Measurements from ENCODE around the gene MPEG1. TPM values are rescaled to one million over a fixed set of nuclear protein-coding genes. Genes with fewer than 3 reads are reported as not detected.

Gene MPEG1
- total RNA-seq, 1 experiment from 2014 or later, result not detected

- no peaks in the 10 kb centered on the region for H3K9me3 ChIP-seq (ENCODE audit: control insufficient read depth, low read depth, low read length)
- no CpG with 5 or more reads among the region's 3 CpGs for WGBS (ENCODE audit: extremely low coverage, insufficient read length, low lambda C conversion rate)
- H4K20me1 ChIP-seq (ENCODE audit: control insufficient read depth, insufficient read depth, insufficient read length), result no peaks in the 10 kb centered on the region
- no peak for TF ChIP-seq CTCF (conservative IDR thresholded peaks at IDR 0.05)
- H3T11ph ChIP-seq (ENCODE audit: low read length), result no peak overlapping the region
- no peak overlapping the region for H3K18ac ChIP-seq (ENCODE audit: insufficient read length, low read depth, low read length)
- no peak overlapping the region for H2BK5ac ChIP-seq (ENCODE audit: insufficient read length, low read length)
- no peaks in the 10 kb centered on the region for H3K23me2 ChIP-seq (ENCODE audit: insufficient read length, low read depth, low read length, poor library complexity, severe bottlenecking)
- H3K79me2 ChIP-seq (ENCODE audit: insufficient read depth, low read length), result no peaks in the 10 kb centered on the region
- H3K4me1 ChIP-seq (ENCODE audit: insufficient read depth, low read length), result no peaks in the 10 kb centered on the region
- no peak overlapping the region for H3K23ac ChIP-seq (ENCODE audit: insufficient read length, low read depth, low read length)
- H3K79me1 ChIP-seq (ENCODE audit: insufficient read depth, low read depth, low read length, poor library complexity, severe bottlenecking), result no peaks in the 10 kb centered on the region
- no peak overlapping the region for H3K14ac ChIP-seq (ENCODE audit: insufficient read depth, low read length)
- no peak overlapping the region for H2BK20ac ChIP-seq (ENCODE audit: low read depth, low read length, poor library complexity, severe bottlenecking)
- no peak overlapping the region for H2AK5ac ChIP-seq (ENCODE audit: insufficient read length, low read length)
- peaks cover 6 to 14% of the 10 kb centered on the region in 2 experiments for H3K4me1 Mint-ChIP-seq
- no peaks in the 10 kb centered on the region for H3K27me3 Mint-ChIP-seq (ENCODE audit: low read depth)
- DNase-seq, result no peak
- H4K91ac ChIP-seq (ENCODE audit: insufficient read length, low read depth, low read length), result no peak overlapping the region
- H3K9ac ChIP-seq (ENCODE audit: extremely low read depth, insufficient read length, low read length), result no peak overlapping the region
- H3K4ac ChIP-seq (ENCODE audit: low read depth, low read length), result no peak overlapping the region
- no peak overlapping the region for H2AFZ ChIP-seq (ENCODE audit: low read length)
- no peak overlapping the region for H3K27ac ChIP-seq (ENCODE audit: insufficient read length, low read depth, low read length)
- H4K5ac ChIP-seq (ENCODE audit: insufficient read length, low read depth, low read length), result no peak overlapping the region
- no peak overlapping the region for H2BK12ac ChIP-seq (ENCODE audit: insufficient read length, low read depth, low read length)
- H2BK15ac ChIP-seq (ENCODE audit: low read depth, low read length), result no peak overlapping the region
- H4K8ac ChIP-seq (replicated peaks; ENCODE audit: insufficient read length, low read depth, low read length), result no peak overlapping the region
- H3K9me3 Mint-ChIP-seq, result no peaks in the 10 kb centered on the region
- no peak overlapping the region for H3K56ac ChIP-seq (ENCODE audit: insufficient read length, low read depth, low read length)
- no peak overlapping the region for H3K4me3 Mint-ChIP-seq
- H3K36me3 Mint-ChIP-seq (ENCODE audit: insufficient read depth in 1 of 3, low read depth in 3 of 3), result peaks cover 17 to 39% (median 20%) of the 10 kb centered on the region in 3 experiments
- no peak overlapping the region for H3K27ac Mint-ChIP-seq
- H3K4me2 ChIP-seq (ENCODE audit: insufficient read depth, insufficient read length, low read length), result no peak overlapping the region
- no peaks in the 10 kb centered on the region for H3K27me3 ChIP-seq (ENCODE audit: insufficient read depth, low read length)
- no peak overlapping the region for H2BK120ac ChIP-seq (ENCODE audit: low read depth, low read length, poor library complexity, severe bottlenecking)
These were observed 8.0 kb downstream of the MPEG1 start for GRCh38 chr11:59204746-59205145.
